ENCODE measurements around the gene CKS2.
"Not testable (repeated sequence)": the region's sequence is repeated elsewhere in the genome, so short reads cannot be mapped to it uniquely, and the experiment has no call there.

DNA sequence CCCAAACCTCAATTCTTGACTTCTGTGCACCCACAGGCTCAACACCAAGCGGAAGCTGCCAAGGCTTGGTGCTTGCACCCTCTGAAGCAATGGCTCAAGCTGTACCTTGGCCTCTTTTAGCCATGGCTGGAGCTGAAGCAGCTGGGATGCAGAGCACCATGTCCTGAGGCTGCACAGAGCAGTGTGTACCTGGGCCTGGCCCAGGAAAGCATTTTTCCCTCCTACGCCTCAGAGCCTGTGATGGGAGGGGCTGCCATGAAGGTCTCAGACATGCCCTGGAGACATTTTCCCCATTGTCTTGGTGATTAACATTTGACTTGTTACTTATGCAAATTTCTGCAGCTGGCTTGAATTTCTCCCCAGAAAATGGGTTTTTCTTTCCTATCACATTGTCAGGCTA lies 35.0 kb upstream of the CKS2 start:
- TF ChIP-seq CTCF (IDR thresholded peaks at IDR 0.05; ENCODE audit: low read depth, low read length, poor library complexity, severe bottlenecking); EZH2phosphoT487 (IDR thresholded peaks at IDR 0.05; ENCODE audit: borderline replicate concordance, low read length): not testable (repeated sequence)
